ENCODE results near the gene RHEX.
A peak's percentile ranks its signal among the peaks of the same experiment; 100 is the strongest.
"Not testable (repeated sequence)": the region's sequence is repeated elsewhere in the genome, so short reads cannot be mapped to it uniquely, and the experiment has no call there.

Gene RHEX

GRCh38 chr1:206050655-206051235 lies 2.2 kb upstream of the RHEX start:
- Mint-ChIP-seq H3K4me1 (no peaks in the 10 kb centered on the region), H3K9me3 (no peaks in the 10 kb centered on the region), H3K27ac (peak overlapping the region in 1 of 3 experiments; percentile 14), H3K27me3 (ENCODE audit: low read depth) (peaks cover 16% of the 10 kb centered on the region), H3K36me3 (ENCODE audit: low read depth) (peaks cover 4% of the 10 kb centered on the region), H3K4me3 (no peak overlapping the region)
- no peak for TF ChIP-seq CTCF (IDR thresholded peaks at IDR 0.05; ENCODE audit: unreplicated experiment in 3 of 3)

GRCh38 chr1:206052231-206052865 lies 625 bp upstream of the RHEX start:
- H3K36me3 Mint-ChIP-seq (ENCODE audit: low read depth) = not testable (repeated sequence)
- peak overlapping the region; percentile 3 to 82 (median 73) for H3K27ac Mint-ChIP-seq

GRCh38 chr1:206053616-206054015 lies 643 bp downstream of the RHEX start:
- peak overlapping the region in 1 of 3 experiments; percentile 41 for H3K4me3 Mint-ChIP-seq
- H3K4me1 Mint-ChIP-seq; H3K9me3 Mint-ChIP-seq; H3K36me3 Mint-ChIP-seq (ENCODE audit: low read depth): not testable (repeated sequence)
- peaks cover 13% of the 10 kb centered on the region for H3K27me3 Mint-ChIP-seq (ENCODE audit: low read depth)
- H3K27ac Mint-ChIP-seq = peak overlapping the region; percentile 3 to 73 (median 26)

More at GRCh38 chr1:206052231-206052865, 625 bp upstream of the RHEX start:
- Mint-ChIP-seq H3K4me3 (peak overlapping the region in 1 of 3 experiments; percentile 41), H3K27me3 (ENCODE audit: low read depth) (peaks cover 16% of the 10 kb centered on the region)
- not testable (repeated sequence) for H3K4me1 Mint-ChIP-seq, H3K9me3 Mint-ChIP-seq

GRCh38 chr1:206055069-206055625 lies 2.2 kb downstream of the RHEX start:
- not testable (repeated sequence) for H3K4me3 Mint-ChIP-seq; H3K4me1 Mint-ChIP-seq; H3K27ac Mint-ChIP-seq; H3K9me3 Mint-ChIP-seq; H3K36me3 Mint-ChIP-seq (ENCODE audit: low read depth)
- H3K27me3 Mint-ChIP-seq (ENCODE audit: low read depth) = peaks cover 13% of the 10 kb centered on the region

- not testable (repeated sequence) for H3K4me1 Mint-ChIP-seq; H3K36me3 Mint-ChIP-seq (ENCODE audit: low read depth); H3K27ac Mint-ChIP-seq; H3K4me3 Mint-ChIP-seq; H3K9me3 Mint-ChIP-seq
- H3K27me3 Mint-ChIP-seq (ENCODE audit: low read depth) = peaks cover 16% of the 10 kb centered on the region
Measured at GRCh38 chr1:206055639-206056323, 2.8 kb downstream of the RHEX start.

GRCh38 chr1:206058289-206058926 lies 5.4 kb downstream of the RHEX start:
- H3K36me3 Mint-ChIP-seq (ENCODE audit: low read depth); H3K4me3 Mint-ChIP-seq; H3K4me1 Mint-ChIP-seq: not testable (repeated sequence)
- peaks cover 11% of the 10 kb centered on the region for H3K27me3 Mint-ChIP-seq (ENCODE audit: low read depth)
- peak overlapping the region in 1 of 3 experiments; percentile 10 for H3K27ac Mint-ChIP-seq
- peaks cover 11% of the 10 kb centered on the region for H3K9me3 Mint-ChIP-seq

- no peak for TF ChIP-seq CTCF (IDR thresholded peaks at IDR 0.05; ENCODE audit: unreplicated experiment in 3 of 3)
Measured at GRCh38 chr1:206058927-206059292, 5.9 kb downstream of the RHEX start.

GRCh38 chr1:206059355-206059915 lies 6.5 kb downstream of the RHEX start:
- H3K4me1 Mint-ChIP-seq = no peaks in the 10 kb centered on the region
- no peak overlapping the region for H3K27ac Mint-ChIP-seq
- H3K36me3 Mint-ChIP-seq (ENCODE audit: low read depth) = peaks cover 9% of the 10 kb centered on the region
- peaks cover 11% of the 10 kb centered on the region for H3K27me3 Mint-ChIP-seq (ENCODE audit: low read depth)
- H3K9me3 Mint-ChIP-seq = peaks cover 11% of the 10 kb centered on the region
- H3K4me3 Mint-ChIP-seq = no peak overlapping the region
- TF ChIP-seq CTCF (IDR thresholded peaks at IDR 0.05; ENCODE audit: unreplicated experiment in 3 of 3) = no peak

More at GRCh38 chr1:206058927-206059292, 5.9 kb downstream of the RHEX start:
- no peaks in the 10 kb centered on the region for H3K4me1 Mint-ChIP-seq
- H3K27ac Mint-ChIP-seq = peak overlapping the region in 1 of 3 experiments; percentile 10
- no peak overlapping the region for H3K4me3 Mint-ChIP-seq
- H3K36me3 Mint-ChIP-seq (ENCODE audit: low read depth) = peaks cover 9% of the 10 kb centered on the region
- peaks cover 11% of the 10 kb centered on the region for H3K27me3 Mint-ChIP-seq (ENCODE audit: low read depth)
- H3K9me3 Mint-ChIP-seq = peaks cover 11% of the 10 kb centered on the region
